Measurements from ENCODE around the gene PTPRG. TPM values are rescaled to one million over a fixed set of nuclear protein-coding genes. Genes with fewer than 3 reads are reported as not detected.

The PTPRG gene
- total RNA-seq, 1 experiment from 2014 or later = 0.74 TPM

DNA sequence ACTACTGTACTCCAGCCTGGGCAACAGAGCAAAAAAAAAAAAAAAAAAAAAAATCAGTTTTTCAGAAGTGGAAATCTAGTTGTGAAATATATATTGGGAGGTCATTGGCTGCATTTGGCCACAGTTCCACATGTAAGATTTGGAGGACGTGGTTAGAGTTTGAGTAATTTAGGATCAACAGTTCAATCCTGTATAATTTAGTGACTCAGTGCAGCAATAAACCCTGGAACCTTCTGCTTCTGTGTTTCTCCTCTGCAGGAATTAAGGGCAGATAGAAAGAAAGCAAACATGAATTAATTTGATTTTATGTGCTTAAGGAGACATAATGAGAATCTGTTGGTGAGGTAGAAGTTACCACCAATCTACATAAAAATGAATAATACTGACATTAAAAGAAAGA is 347.0 kb downstream of the PTPRG start:
- no peaks in the 10 kb centered on the region for H3K4me1 ChIP-seq (ENCODE audit: control insufficient read depth, insufficient read depth, low read length)
- TF ChIP-seq TCF7L2 (IDR thresholded peaks at IDR 0.05; ENCODE audit: low read depth, low read length) (no peak), POLR2AphosphoS5 (IDR thresholded peaks at IDR 0.05; ENCODE audit: low read depth, low read length) (no peak), SIN3A (IDR thresholded peaks at IDR 0.05; ENCODE audit: borderline replicate concordance, insufficient read depth, low read depth, low read length) (no peak)
- TF ChIP-seq, protein P1, sequence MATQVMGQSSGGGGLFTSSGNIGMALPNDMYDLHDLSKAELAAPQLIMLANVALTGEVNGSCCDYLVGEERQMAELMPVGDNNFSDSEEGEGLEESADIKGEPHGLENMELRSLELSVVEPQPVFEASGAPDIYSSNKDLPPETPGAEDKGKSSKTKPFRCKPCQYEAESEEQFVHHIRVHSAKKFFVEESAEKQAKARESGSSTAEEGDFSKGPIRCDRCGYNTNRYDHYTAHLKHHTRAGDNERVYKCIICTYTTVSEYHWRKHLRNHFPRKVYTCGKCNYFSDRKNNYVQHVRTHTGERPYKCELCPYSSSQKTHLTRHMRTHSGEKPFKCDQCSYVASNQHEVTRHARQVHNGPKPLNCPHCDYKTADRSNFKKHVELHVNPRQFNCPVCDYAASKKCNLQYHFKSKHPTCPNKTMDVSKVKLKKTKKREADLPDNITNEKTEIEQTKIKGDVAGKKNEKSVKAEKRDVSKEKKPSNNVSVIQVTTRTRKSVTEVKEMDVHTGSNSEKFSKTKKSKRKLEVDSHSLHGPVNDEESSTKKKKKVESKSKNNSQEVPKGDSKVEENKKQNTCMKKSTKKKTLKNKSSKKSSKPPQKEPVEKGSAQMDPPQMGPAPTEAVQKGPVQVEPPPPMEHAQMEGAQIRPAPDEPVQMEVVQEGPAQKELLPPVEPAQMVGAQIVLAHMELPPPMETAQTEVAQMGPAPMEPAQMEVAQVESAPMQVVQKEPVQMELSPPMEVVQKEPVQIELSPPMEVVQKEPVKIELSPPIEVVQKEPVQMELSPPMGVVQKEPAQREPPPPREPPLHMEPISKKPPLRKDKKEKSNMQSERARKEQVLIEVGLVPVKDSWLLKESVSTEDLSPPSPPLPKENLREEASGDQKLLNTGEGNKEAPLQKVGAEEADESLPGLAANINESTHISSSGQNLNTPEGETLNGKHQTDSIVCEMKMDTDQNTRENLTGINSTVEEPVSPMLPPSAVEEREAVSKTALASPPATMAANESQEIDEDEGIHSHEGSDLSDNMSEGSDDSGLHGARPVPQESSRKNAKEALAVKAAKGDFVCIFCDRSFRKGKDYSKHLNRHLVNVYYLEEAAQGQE (IDR thresholded peaks at IDR 0.05; ENCODE audit: insufficient read depth in 1 of 2, low read depth in 2 of 2, low read length in 1 of 2) = no peak
- TF ChIP-seq, protein P2, sequence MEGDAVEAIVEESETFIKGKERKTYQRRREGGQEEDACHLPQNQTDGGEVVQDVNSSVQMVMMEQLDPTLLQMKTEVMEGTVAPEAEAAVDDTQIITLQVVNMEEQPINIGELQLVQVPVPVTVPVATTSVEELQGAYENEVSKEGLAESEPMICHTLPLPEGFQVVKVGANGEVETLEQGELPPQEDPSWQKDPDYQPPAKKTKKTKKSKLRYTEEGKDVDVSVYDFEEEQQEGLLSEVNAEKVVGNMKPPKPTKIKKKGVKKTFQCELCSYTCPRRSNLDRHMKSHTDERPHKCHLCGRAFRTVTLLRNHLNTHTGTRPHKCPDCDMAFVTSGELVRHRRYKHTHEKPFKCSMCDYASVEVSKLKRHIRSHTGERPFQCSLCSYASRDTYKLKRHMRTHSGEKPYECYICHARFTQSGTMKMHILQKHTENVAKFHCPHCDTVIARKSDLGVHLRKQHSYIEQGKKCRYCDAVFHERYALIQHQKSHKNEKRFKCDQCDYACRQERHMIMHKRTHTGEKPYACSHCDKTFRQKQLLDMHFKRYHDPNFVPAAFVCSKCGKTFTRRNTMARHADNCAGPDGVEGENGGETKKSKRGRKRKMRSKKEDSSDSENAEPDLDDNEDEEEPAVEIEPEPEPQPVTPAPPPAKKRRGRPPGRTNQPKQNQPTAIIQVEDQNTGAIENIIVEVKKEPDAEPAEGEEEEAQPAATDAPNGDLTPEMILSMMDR (IDR thresholded peaks at IDR 0.05) = no peak
- no peak overlapping the region for H3K4me3 ChIP-seq (ENCODE audit: low read depth in 2 of 2, low read length in 2 of 2)
- ChIA-PET POLR2A (no interaction called here), CTCF (no interaction called here)
- ATAC-seq (no peak), DNase-seq (ENCODE audit: low read depth, low spot score) (no peak)
- no peaks in the 10 kb centered on the region for H3K9me3 ChIP-seq (ENCODE audit: control insufficient read depth, insufficient read depth, low read depth, low read length)
- H3K27me3 ChIP-seq (ENCODE audit: control insufficient read depth, insufficient read depth, low read length) = no peaks in the 10 kb centered on the region
- BruUV-seq (replicated peaks) = no TSS peak
- in situ Hi-C loops (cut with HindIII; ENCODE audit: low pct_unique_long_range_greater_than_20kb, low sequenced_read_pairs) (no loop called here), intact Hi-C loops (cut with micrococcal nuclease; ENCODE audit: unreplicated experiment) (no loop called here)
- H3K27ac ChIP-seq (ENCODE audit: low read length) = no peak overlapping the region
- H3K36me3 ChIP-seq (ENCODE audit: control insufficient read depth, insufficient read depth, low read length) = no peaks in the 10 kb centered on the region

DNA sequence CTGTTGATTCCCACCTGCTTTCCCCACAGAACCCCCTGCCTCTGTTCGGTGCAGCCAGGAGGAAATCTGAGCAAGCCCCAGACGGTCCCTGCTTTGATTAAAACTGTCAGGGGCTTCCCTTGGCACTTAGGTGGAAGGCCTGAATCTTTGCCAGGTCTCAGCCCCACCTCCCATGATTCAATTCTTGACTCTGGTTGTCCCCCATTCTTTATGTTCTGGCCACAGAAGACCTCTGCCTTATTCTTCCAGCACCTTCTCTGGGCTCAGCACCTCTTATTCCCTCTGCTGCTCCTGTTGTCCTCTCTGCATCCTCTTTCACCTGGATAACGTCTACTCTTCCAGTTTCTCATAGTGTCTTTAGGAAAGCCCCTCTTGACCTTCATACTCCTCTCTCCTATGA is 349.4 kb downstream of the PTPRG start:
- ChIA-PET CTCF (no interaction called here), POLR2A (no interaction called here)
- TF ChIP-seq, protein P2 (IDR thresholded peaks at IDR 0.05) = no peak
- TF ChIP-seq, protein P1 (IDR thresholded peaks at IDR 0.05; ENCODE audit: insufficient read depth in 1 of 2, low read depth in 2 of 2, low read length in 1 of 2) = no peak
- TF ChIP-seq POLR2AphosphoS5 (IDR thresholded peaks at IDR 0.05; ENCODE audit: low read depth, low read length) = no peak
- no peak for TF ChIP-seq SIN3A (IDR thresholded peaks at IDR 0.05; ENCODE audit: borderline replicate concordance, insufficient read depth, low read depth, low read length)
- TF ChIP-seq TCF7L2 (IDR thresholded peaks at IDR 0.05; ENCODE audit: low read depth, low read length) = no peak
- DNase-seq (ENCODE audit: low read depth, low spot score) (no peak), ATAC-seq (no peak)
- Histone ChIP-seq H3K27me3 (ENCODE audit: control insufficient read depth, insufficient read depth, low read length) (no peaks in the 10 kb centered on the region), H3K4me3 (ENCODE audit: low read depth in 2 of 2, low read length in 2 of 2) (no peak overlapping the region), H3K9me3 (ENCODE audit: control insufficient read depth, insufficient read depth, low read depth, low read length) (no peaks in the 10 kb centered on the region), H3K27ac (ENCODE audit: low read length) (no peak overlapping the region), H3K4me1 (ENCODE audit: control insufficient read depth, insufficient read depth, low read length) (no peaks in the 10 kb centered on the region), H3K36me3 (ENCODE audit: control insufficient read depth, insufficient read depth, low read length) (no peaks in the 10 kb centered on the region)
- intact Hi-C loops (cut with micrococcal nuclease; ENCODE audit: unreplicated experiment) = no loop called here
- no TSS peak for BruUV-seq (replicated peaks)
- in situ Hi-C loops (cut with HindIII; ENCODE audit: low pct_unique_long_range_greater_than_20kb, low sequenced_read_pairs) = no loop called here

Data from Panc1 (cell line).